Endothelial cell of umbilical vein (primary cell): ENCODE results near the gene FANCC. TPM values are rescaled to one million over a fixed set of nuclear protein-coding genes. Genes with fewer than 3 reads are reported as not detected.
A peak's percentile ranks its signal among the peaks of the same experiment; 100 is the strongest.

Experiments used
- BruUV-seq: library from RNA; stranded (reverse); fragments of 400-500 nt; replicated peaks from 2 replicates; lab custom pipeline; 2021; lab: Mats Ljungman, UMichigan
- CTCF ChIA-PET: fragments of 300-600, 350-600 bp; sonication (Branson Sonifier 250); formaldehyde crosslinking; loops from one replicate; lab custom pipeline; 2021; ENCODE audit warnings: antibody characterized with exemption, inconsistent platforms; lab: Charles Lee
- POLR2A ChIA-PET: fragments of 300-600, 350-600 bp; sonication (Branson Sonifier 250); formaldehyde crosslinking; loops from one replicate; lab custom pipeline; 2021; ENCODE audit warnings: antibody characterized with exemption, inconsistent platforms; lab: Charles Lee
- DNase-seq: peaks from one replicate; pipeline ENCODE4 v3.0.0-alpha.2; 2011; ENCODE audit warnings: low read depth, low spot score
- FAIRE-seq: peaks from 2 replicates; lab custom pipeline; 2011; peaks lifted over from hg19 to GRCh38; lab: Jason Lieb, UNC
- H2AFZ ChIP-seq: 2 replicates; pipeline ENCODE4 v1.6.0; 2012; ENCODE audit warnings: low read depth, low read length, control low read depth, inconsistent platforms
- H3K27ac ChIP-seq: 2 replicates; pipeline ENCODE4 v1.5.1; 2011; ENCODE audit warnings: low read depth, mild to moderate bottlenecking, control low read depth, low read length, moderate library complexity; ENCODE audit not compliant: insufficient read depth
- H3K27me3 ChIP-seq, 2 experiments: 2 replicates each; pipeline versions ENCODE4 v1.6.0 to v1.6.1; 2011; ENCODE audit warnings: low read length in 2 of 2, mixed read lengths in 1 of 2; ENCODE audit not compliant: control insufficient read depth in 2 of 2, insufficient read depth in 2 of 2
- H3K36me3 ChIP-seq, 2 experiments: 2 replicates in 1 of 2; 3 replicates in 1 of 2; pipeline ENCODE4 v1.5.1; 2011; ENCODE audit warnings: low read length in 2 of 2, mild to moderate bottlenecking in 1 of 2, moderate library complexity in 1 of 2; ENCODE audit not compliant: control insufficient read depth in 2 of 2, insufficient read depth in 2 of 2; ENCODE audit errors: extremely low read depth in 1 of 2
- H3K4me1 ChIP-seq: 3 replicates; pipeline ENCODE4 v1.5.1; 2011; ENCODE audit warnings: mild to moderate bottlenecking, low read length; ENCODE audit not compliant: control insufficient read depth, insufficient read depth; ENCODE audit errors: extremely low read depth
- H3K4me2 ChIP-seq: 2 replicates; pipeline ENCODE4 v1.6.1; 2011; ENCODE audit warnings: low read length, control low read depth, mixed read lengths; ENCODE audit not compliant: insufficient read depth
- H3K4me3 ChIP-seq, 3 experiments: fragments of 200-600 bp in 1 of 3; sonication (generic), shearing (Covaris generic) in 1 of 3; replicated peaks in 1 of 3; 2 replicates each; pipeline ENCODE4 v1.5.1; 2011 to 2016; ENCODE audit warnings: control low read depth in 3 of 3, low read length in 3 of 3, mild to moderate bottlenecking in 2 of 3, inconsistent platforms in 1 of 3, low read depth in 1 of 3, moderate library complexity in 1 of 3; ENCODE audit not compliant: insufficient read depth in 1 of 3
- H3K79me2 ChIP-seq: 2 replicates; pipeline ENCODE4 v1.6.0; 2012; ENCODE audit warnings: low read length, inconsistent platforms; ENCODE audit not compliant: control insufficient read depth, insufficient read depth
- H3K9ac ChIP-seq: replicated peaks from 2 replicates; pipeline ENCODE3; 2011; ENCODE audit warnings: low read length, control low read depth; ENCODE audit not compliant: insufficient read depth; ENCODE audit errors: extremely low read depth
- H3K9me1 ChIP-seq: replicated peaks from 3 replicates; pipeline ENCODE4 v1.6.0; 2011; ENCODE audit warnings: mild to moderate bottlenecking, low read length; ENCODE audit not compliant: control insufficient read depth, insufficient read depth; ENCODE audit errors: extremely low read depth
- H3K9me3 ChIP-seq: replicated peaks from 2 replicates; pipeline ENCODE4 v1.5.1; 2012; ENCODE audit warnings: low read length, inconsistent platforms; ENCODE audit not compliant: control insufficient read depth, insufficient read depth
- H4K20me1 ChIP-seq: replicated peaks from 2 replicates; pipeline ENCODE3; 2011; ENCODE audit warnings: mild to moderate bottlenecking, low read length; ENCODE audit not compliant: control insufficient read depth, insufficient read depth; ENCODE audit errors: extremely low read depth
- EZH2 ChIP-seq: IDR thresholded peaks from 2 replicates; pipeline ENCODE4 v1.6.1; 2012; ENCODE audit warnings: borderline replicate concordance, low read depth, mild to moderate bottlenecking, moderate library complexity, low read length, inconsistent platforms; ENCODE audit not compliant: severe bottlenecking
- FOS ChIP-seq: IDR thresholded peaks from 2 replicates; pipeline ENCODE4 v1.6.1; 2011; ENCODE audit warnings: mild to moderate bottlenecking, low read length, moderate library complexity, borderline replicate concordance; ENCODE audit not compliant: insufficient read depth
- GATA2 ChIP-seq: IDR thresholded peaks from 2 replicates; pipeline ENCODE4 v1.7.0; 2011; ENCODE audit warnings: low read depth, mild to moderate bottlenecking, moderate library complexity, mixed read lengths, low read length; ENCODE audit not compliant: insufficient read length, insufficient read depth
- JUN ChIP-seq: IDR thresholded peaks from 2 replicates; pipeline ENCODE4 v1.6.1; 2011; ENCODE audit warnings: borderline replicate concordance, low read depth; ENCODE audit not compliant: insufficient read length, insufficient read depth
- MYC ChIP-seq: IDR thresholded peaks from one replicate; pipeline ENCODE4 v1.6.1; 2011; ENCODE audit warnings: mild to moderate bottlenecking, low read depth, low read length
- POLR2A ChIP-seq: IDR thresholded peaks from 2 replicates; pipeline ENCODE4 v1.6.1; 2012; ENCODE audit warnings: low read depth, mild to moderate bottlenecking, control low read depth, low read length
- POLR2AphosphoS5 ChIP-seq: IDR thresholded peaks from 2 replicates; pipeline ENCODE4 v1.6.1; 2012; ENCODE audit warnings: low read depth, mild to moderate bottlenecking, control low read depth, low read length, moderate library complexity; ENCODE audit not compliant: insufficient read depth
- dilution Hi-C: fragments of 300-500 bp; cut with MboI; formaldehyde crosslinking; loops from one replicate; pipeline ENCODE4 v1.15.0; 2019; ENCODE audit warnings: low sequenced_read_pairs; ENCODE audit not compliant: extremely low pct_ligation_motif_present
- intact Hi-C: fragments of 100-400 bp; cut with micrococcal nuclease; formaldehyde crosslinking; loops from one replicate; pipeline ENCODE4 v1.10.0; 2022
- polyA plus RNA-seq, 4 experiments: library from polyadenylated mRNA; depleted of rRNA in 3 of 4; stranded (reverse) in 3 of 4; unstranded in 1 of 4; fragments of >200 nt; gene quantifications; 2 replicates each; pipeline versions ENCODE4 v1.2.1 to v1.2.3, GENCODE V29; 2011 to 2012; ENCODE audit warnings: missing spikeins in 1 of 4
- total RNA-seq: library from RNA; stranded (reverse); gene quantifications from 2 replicates; pipeline ENCODE4 v1.2.3, GENCODE V29; 2021
- TF ChIP-seq, protein P1 (sequence below): IDR thresholded peaks from 2 replicates; pipeline ENCODE4 v1.6.1; 2011; ENCODE audit not compliant: insufficient read depth, insufficient read length
- TF ChIP-seq, protein P2 (sequence below), 2 donors: IDR thresholded peaks; 1 replicate in 1 of 2; 2 replicates in 1 of 2; pipeline ENCODE4 v1.5.1; 2011; ENCODE audit warnings: low read length in 2 of 2, mild to moderate bottlenecking in 2 of 2, moderate library complexity in 2 of 2, control low read depth in 1 of 2, inconsistent platforms in 1 of 2, low read depth in 1 of 2; ENCODE audit not compliant: insufficient read depth in 1 of 2; ENCODE audit errors: extremely low read depth in 1 of 2

The FANCC gene
- total and polyA plus RNA-seq, 2 donors (not counting 3 experiments of a cell fraction or from before 2014, with no cell fraction given), result 5.7 to 13.1 TPM

DNA sequence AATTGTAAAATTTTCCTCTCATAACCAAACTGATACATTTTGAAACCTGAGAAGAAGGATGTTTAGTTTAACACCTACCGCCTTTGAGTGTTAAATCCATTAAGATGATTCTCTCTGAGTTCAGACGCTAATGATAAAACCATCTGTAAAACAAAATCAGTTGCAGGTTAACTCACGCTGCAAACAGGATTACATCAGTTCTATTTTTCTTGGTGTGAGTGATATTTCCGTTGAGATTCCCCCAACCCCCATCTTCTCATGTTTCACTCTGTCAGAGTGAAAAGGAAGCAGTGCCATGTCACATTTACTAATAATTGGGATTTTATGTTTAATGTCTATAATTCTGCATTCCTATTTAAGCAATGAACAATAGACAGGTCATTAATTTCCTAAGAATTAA lies 146.5 kb downstream of the FANCC start:
- POLR2A ChIA-PET, result no interaction called here

More for the DNA sequence above, 146.5 kb downstream of the FANCC start:
- intact Hi-C loops, result no loop called here
- Histone ChIP-seq H3K4me2 (peak overlapping the region; percentile 61), H3K36me3 (no peaks in the 10 kb centered on the region), H2AFZ (no peak overlapping the region), H3K4me3 (no peak overlapping the region), H4K20me1 (no peaks in the 10 kb centered on the region), H3K27ac (peak overlapping the region; percentile 30), H3K9ac (peak overlapping the region; percentile 63), H3K9me1 (no peaks in the 10 kb centered on the region), H3K9me3 (no peaks in the 10 kb centered on the region), H3K27me3 (no peaks in the 10 kb centered on the region), H3K79me2 (no peaks in the 10 kb centered on the region), H3K4me1 (peaks cover 16% of the 10 kb centered on the region)
- DNase-seq, result peak; percentile 84
- CTCF ChIA-PET, result interaction anchor here (0.9 kb wide), 1 partner anchor 9 kb away, joined by 3 read pairs; no protein-coding TSS in a partner anchor
- FAIRE-seq, result peak; percentile 79
- BruUV-seq, result no TSS peak
- no peak for TF ChIP-seq POLR2A
- TF ChIP-seq JUN, result peak; percentile 88
- TF ChIP-seq FOS, result peak; percentile 22
- TF ChIP-seq, protein P1, sequence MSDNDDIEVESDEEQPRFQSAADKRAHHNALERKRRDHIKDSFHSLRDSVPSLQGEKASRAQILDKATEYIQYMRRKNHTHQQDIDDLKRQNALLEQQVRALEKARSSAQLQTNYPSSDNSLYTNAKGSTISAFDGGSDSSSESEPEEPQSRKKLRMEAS, result no peak
- TF ChIP-seq POLR2AphosphoS5, result no peak
- no peak for TF ChIP-seq MYC
- TF ChIP-seq, protein P2, sequence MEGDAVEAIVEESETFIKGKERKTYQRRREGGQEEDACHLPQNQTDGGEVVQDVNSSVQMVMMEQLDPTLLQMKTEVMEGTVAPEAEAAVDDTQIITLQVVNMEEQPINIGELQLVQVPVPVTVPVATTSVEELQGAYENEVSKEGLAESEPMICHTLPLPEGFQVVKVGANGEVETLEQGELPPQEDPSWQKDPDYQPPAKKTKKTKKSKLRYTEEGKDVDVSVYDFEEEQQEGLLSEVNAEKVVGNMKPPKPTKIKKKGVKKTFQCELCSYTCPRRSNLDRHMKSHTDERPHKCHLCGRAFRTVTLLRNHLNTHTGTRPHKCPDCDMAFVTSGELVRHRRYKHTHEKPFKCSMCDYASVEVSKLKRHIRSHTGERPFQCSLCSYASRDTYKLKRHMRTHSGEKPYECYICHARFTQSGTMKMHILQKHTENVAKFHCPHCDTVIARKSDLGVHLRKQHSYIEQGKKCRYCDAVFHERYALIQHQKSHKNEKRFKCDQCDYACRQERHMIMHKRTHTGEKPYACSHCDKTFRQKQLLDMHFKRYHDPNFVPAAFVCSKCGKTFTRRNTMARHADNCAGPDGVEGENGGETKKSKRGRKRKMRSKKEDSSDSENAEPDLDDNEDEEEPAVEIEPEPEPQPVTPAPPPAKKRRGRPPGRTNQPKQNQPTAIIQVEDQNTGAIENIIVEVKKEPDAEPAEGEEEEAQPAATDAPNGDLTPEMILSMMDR (IDR thresholded peaks at IDR 0.05; ENCODE audit: extremely low read depth in 1 of 2, insufficient read depth in 1 of 2, low read depth in 1 of 2, low read length in 2 of 2), result no peak
- no peak for TF ChIP-seq EZH2
- no peak for TF ChIP-seq GATA2
- dilution Hi-C loops, result no loop called here
